Heart left ventricle (tissue), 16 donors: ENCODE results near the gene GNS. TPM values are rescaled to one million over a fixed set of nuclear protein-coding genes. Genes with fewer than 3 reads are reported as not detected.
A peak's percentile ranks its signal among the peaks of the same experiment; 100 is the strongest.

ENCODE experiments used
- ATAC-seq, 4 donors: fragments of 200-7000 bp; cut with Tn5 transposase; one replicate each; pipeline ENCODE4 v1.9.1; 2020 to 2022; ENCODE audit warnings: moderate library complexity in 4 of 4, mild to moderate bottlenecking in 3 of 4, moderate number of reproducible peaks in 1 of 4
- DNase-seq, 5 donors: peaks; one replicate each; pipeline ENCODE4 v3.0.0-alpha.2; 2020
- H3K27ac ChIP-seq, 12 donors: fragments of 200-600 bp; sonication (generic) in 4 of 12; one replicate each; pipeline versions ENCODE4 v1.5.0 to v1.8.0; 2016 to 2022; ENCODE audit warnings: mild to moderate bottlenecking in 2 of 12
- H3K27me3 ChIP-seq, 9 donors: fragments of 200-600 bp; sonication (generic) in 2 of 9; one replicate each; pipeline versions ENCODE4 v1.5.1 to v1.8.0; 2016 to 2022; ENCODE audit warnings: mild to moderate bottlenecking in 3 of 9
- H3K36me3 ChIP-seq, 9 donors: fragments of 200-600 bp; sonication (generic) in 2 of 9; one replicate each; pipeline versions ENCODE4 v1.5.0 to v1.8.0; 2018 to 2022; ENCODE audit warnings: mild to moderate bottlenecking in 2 of 9
- H3K4me1 ChIP-seq, 12 donors: fragments of 200-600 bp; sonication (generic) in 4 of 12; one replicate each; pipeline versions ENCODE4 v1.5.0 to v1.8.0; 2016 to 2022; ENCODE audit warnings: mild to moderate bottlenecking in 3 of 12
- H3K4me3 ChIP-seq, 12 donors: fragments of 200-600 bp; sonication (generic) in 4 of 12; one replicate each; pipeline versions ENCODE4 v1.5.0 to v1.8.0; 2017 to 2022; ENCODE audit warnings: mild to moderate bottlenecking in 9 of 12, moderate library complexity in 4 of 12
- H3K9me3 ChIP-seq, 12 donors: fragments of 200-600 bp; sonication (generic) in 4 of 12; one replicate each; pipeline versions ENCODE4 v1.5.0 to v1.8.0; 2016 to 2022; ENCODE audit warnings: mild to moderate bottlenecking in 1 of 12
- POLR2A ChIP-seq, 2 donors: fragments of 450-650 bp; IDR thresholded peaks; one replicate each; pipeline ENCODE4 v1.6.1; 2017; ENCODE audit warnings: antibody characterized with exemption in 2 of 2, mild to moderate bottlenecking in 2 of 2, moderate library complexity in 2 of 2
- WGBS, 4 donors: extraction: QIAGEN DNeasy Blood & Tissue Kit in 2 of 4; methylation state at CpG; one replicate each; pipeline versions ENCODE4 v1.1.5 to v1.1.7; 2013 to 2018; 5-methylcytosine and 5-hydroxymethylcytosine counted together
- intact Hi-C, 10 donors: fragments of 100-400 bp; cut with DNase I; formaldehyde crosslinking; loops; one replicate each; pipeline versions ENCODE4 v1.11.1 to v1.14.2; 2022
- polyA plus RNA-seq, 2 donors: library from polyadenylated mRNA; stranded (reverse); fragments of 200-250 nt; gene quantifications; one replicate each; pipeline ENCODE4 v1.2.3, GENCODE V29; 2013
- total RNA-seq, 9 donors: library from RNA; depleted of rRNA in 2 of 9; stranded (reverse); fragments of >200 nt in 2 of 9; fragmentation: NEBNext Ultra II Directional in 3 of 9; extraction: Animal tissue kit (Norgen Biotek cat#: 25700) in 3 of 9; gene quantifications; one replicate each; pipeline versions ENCODE4 v1.1.0 to v1.2.4, GENCODE V29; 2016 to 2023
- TF ChIP-seq, protein P1 (sequence below), 12 donors: fragments of 200-600 bp; sonication (generic) in 4 of 12; IDR thresholded peaks; one replicate each; pipeline versions ENCODE4 v1.5.0 to v1.8.0; 2018 to 2022; ENCODE audit warnings: antibody characterized with exemption in 12 of 12, mild to moderate bottlenecking in 5 of 12
- donor health status: ischemic (EF 13 %, LVEDD 7.1; RV severe dilation, severe dysfunction).
- donor health status: healthy with polysubstance abuse.
- donor health status: DM: no; HTN: yes; CAD: no.
- donor health status: DM: no; HTN: no; CAD: no.
- donor health status: ischemic (EF 25% LVEDD 6.9; RV normal size, moderate dysfunction).
- donor health status: ischemic (EF 25% LVEDD 5.7; RV mildly dilated, moderate dysfunction).
- donor health status: healthy.
- donor health status: DM: yes; HTN: yes; CAD: no.
- donor health status: ischemic (EF 35%, LVEDD 5.7; RV mildly dilated, moderate dysfunction).
- donor health status: nonischemic (EF 11% LVEDD 7.7; RV severe dilation, severe dysfunction).
- donor health status: DM: yes; HTN: yes; CAD: no.
- donor health status: PGD.
- donor health status: ischemic (EF 29% LVEDD 5.4; RV normal size, mild dysfunction).
- donor health status: nonischemic (EF 23%, LVEDD 6.1; RV moderate dilation, normal function).

Gene GNS
- total and polyA plus RNA-seq, 11 donors, result 22.0 to 246 (median 115) TPM

DNA sequence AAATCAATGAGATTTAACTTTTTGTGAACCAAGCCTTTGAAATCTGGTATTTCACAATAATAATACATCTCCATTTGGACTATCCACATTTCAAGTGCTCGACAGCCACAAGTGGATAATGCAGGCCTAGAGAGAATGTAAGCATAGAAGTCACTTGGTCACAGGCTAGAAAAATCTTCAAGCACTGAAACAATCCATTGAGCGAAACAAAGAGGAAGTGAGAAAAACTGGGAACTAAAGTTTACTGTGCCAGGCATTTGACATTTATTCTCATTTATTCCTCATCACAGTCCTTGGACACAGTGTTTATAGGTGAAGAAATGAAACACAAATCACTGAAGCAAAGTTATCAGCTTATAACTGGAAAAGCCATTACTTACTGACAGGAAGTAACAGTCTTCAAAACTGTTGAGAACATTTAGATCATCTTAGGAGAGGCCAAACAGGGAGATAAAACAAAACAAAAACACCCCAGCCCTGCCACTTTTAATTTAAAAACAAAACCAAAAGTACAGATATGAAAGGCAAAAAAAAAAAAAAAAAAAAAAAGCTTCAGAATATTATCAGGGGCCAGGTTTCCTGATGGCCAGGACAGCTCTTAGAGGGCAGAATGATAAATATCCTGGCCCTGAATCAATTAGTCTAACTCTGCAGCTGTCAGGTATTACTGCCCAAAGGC is 29.2 kb downstream of the GNS start:
- Histone ChIP-seq H3K4me1 (peaks cover 0 to 37% (median 20%) of the 10 kb centered on the region in 12 donors), H3K36me3 (peaks cover 0 to 72% (median 47%) of the 10 kb centered on the region in 9 donors), H3K9me3 (no peaks in the 10 kb centered on the region), H3K27me3 (no peaks in the 10 kb centered on the region), H3K27ac (peak overlapping the region; percentile 2 to 85 (median 41)), H3K4me3 (peak overlapping the region in 2 of 12 donors; percentile 10 to 14)
- WGBS, 4 donors, result 43 to 50% (median 47%) methylated on average over 2 of the region's 2 CpGs
- ATAC-seq (peak in 1 of 4 donors; percentile 25), DNase-seq (no peak)
- TF ChIP-seq POLR2A (IDR thresholded peaks at IDR 0.05), result no peak
- TF ChIP-seq, protein P1, sequence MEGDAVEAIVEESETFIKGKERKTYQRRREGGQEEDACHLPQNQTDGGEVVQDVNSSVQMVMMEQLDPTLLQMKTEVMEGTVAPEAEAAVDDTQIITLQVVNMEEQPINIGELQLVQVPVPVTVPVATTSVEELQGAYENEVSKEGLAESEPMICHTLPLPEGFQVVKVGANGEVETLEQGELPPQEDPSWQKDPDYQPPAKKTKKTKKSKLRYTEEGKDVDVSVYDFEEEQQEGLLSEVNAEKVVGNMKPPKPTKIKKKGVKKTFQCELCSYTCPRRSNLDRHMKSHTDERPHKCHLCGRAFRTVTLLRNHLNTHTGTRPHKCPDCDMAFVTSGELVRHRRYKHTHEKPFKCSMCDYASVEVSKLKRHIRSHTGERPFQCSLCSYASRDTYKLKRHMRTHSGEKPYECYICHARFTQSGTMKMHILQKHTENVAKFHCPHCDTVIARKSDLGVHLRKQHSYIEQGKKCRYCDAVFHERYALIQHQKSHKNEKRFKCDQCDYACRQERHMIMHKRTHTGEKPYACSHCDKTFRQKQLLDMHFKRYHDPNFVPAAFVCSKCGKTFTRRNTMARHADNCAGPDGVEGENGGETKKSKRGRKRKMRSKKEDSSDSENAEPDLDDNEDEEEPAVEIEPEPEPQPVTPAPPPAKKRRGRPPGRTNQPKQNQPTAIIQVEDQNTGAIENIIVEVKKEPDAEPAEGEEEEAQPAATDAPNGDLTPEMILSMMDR (IDR thresholded peaks at IDR 0.05), result no peak
- intact Hi-C loops, result no loop called here

DNA sequence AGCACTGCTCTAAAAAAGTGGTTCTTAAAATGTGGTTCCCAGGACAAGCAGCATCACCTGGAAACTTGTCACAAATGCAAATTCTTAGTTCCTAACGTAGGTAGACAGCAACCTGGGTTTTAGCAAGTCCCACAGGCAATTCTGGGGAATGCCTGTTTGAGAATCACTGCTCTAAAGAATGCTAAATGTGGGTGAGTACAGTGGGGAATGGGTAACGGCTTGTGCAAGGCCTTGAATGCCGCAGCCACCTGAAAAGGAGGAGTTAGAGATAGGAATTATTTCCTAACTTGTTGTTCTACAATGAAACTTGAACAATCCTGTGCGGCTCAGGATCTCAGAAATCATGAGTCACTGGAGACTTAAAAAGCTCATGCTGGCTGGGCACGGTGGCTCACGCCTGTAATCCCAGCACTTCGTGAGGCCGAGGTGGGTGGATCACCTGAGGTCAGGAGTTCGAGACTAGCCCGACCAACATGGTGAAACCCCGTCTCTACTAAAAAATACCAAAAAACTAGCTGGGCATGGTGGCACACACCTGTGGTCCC is 34.9 kb downstream of the GNS start:
- Histone ChIP-seq H3K36me3 (peaks cover 0 to 100% (median 73%) of the 10 kb centered on the region in 9 donors), H3K4me1 (peaks cover 0 to 3% (median 0%) of the 10 kb centered on the region in 12 donors), H3K27ac (no peak overlapping the region), H3K27me3 (no peaks in the 10 kb centered on the region), H3K9me3 (no peaks in the 10 kb centered on the region), H3K4me3 (no peak overlapping the region)
- DNase-seq (no peak), ATAC-seq (no peak)
- intact Hi-C loops, result no loop called here
- TF ChIP-seq, protein P1 (IDR thresholded peaks at IDR 0.05), result no peak
- 94 to 97% (median 96%) methylated on average over 11 of the region's 11 CpGs for WGBS, 4 donors

GRCh38 chr12:64723630-64724029 is 35.6 kb downstream of the GNS start:
- Histone ChIP-seq H3K27me3 (no peaks in the 10 kb centered on the region), H3K4me1 (peaks cover 0 to 5% (median 0%) of the 10 kb centered on the region in 12 donors), H3K27ac (no peak overlapping the region), H3K4me3 (no peak overlapping the region), H3K9me3 (no peaks in the 10 kb centered on the region), H3K36me3 (peaks cover 0 to 100% (median 78%) of the 10 kb centered on the region in 9 donors)
- DNase-seq, result no peak
- WGBS, 4 donors, result 92 to 100% (median 95%) methylated on average over 2 of the region's 2 CpGs
- no peak for ATAC-seq
- TF ChIP-seq, protein P1 (IDR thresholded peaks at IDR 0.05), result no peak
- no peak for TF ChIP-seq POLR2A (IDR thresholded peaks at IDR 0.05)
- intact Hi-C loops, result no loop called here

GRCh38 chr12:64722835-64723234 is 36.4 kb downstream of the GNS start:
- DNase-seq, result no peak
- H3K27ac ChIP-seq, result no peak overlapping the region
- H3K36me3 ChIP-seq, result peaks cover 0 to 100% (median 78%) of the 10 kb centered on the region in 9 donors
- H3K9me3 ChIP-seq, result no peaks in the 10 kb centered on the region
- TF ChIP-seq, protein P1 (IDR thresholded peaks at IDR 0.05), result no peak
- no peak for TF ChIP-seq POLR2A (IDR thresholded peaks at IDR 0.05)
- ATAC-seq, result no peak
- 92 to 97% (median 94%) methylated on average over 4 of the region's 4 CpGs for WGBS, 4 donors
- H3K4me1 ChIP-seq, result peaks cover 0 to 13% (median 0%) of the 10 kb centered on the region in 12 donors
- H3K4me3 ChIP-seq, result no peak overlapping the region
- intact Hi-C loops, result no loop called here
- H3K27me3 ChIP-seq, result no peaks in the 10 kb centered on the region
